Keratinocyte (primary cell): Measurements from ENCODE around the gene RAB11B. TPM values are rescaled to one million over a fixed set of nuclear protein-coding genes. Genes with fewer than 3 reads are reported as not detected.

Experiments used
- DNase-seq: peaks from one replicate; pipeline ENCODE4 v3.0.0-alpha.2; 2011; ENCODE audit warnings: low read depth, missing footprints, low spot score
- FAIRE-seq: peaks from 2 replicates; lab custom pipeline; 2011; peaks lifted over from hg19 to GRCh38; lab: Jason Lieb, UNC
- H2AFZ ChIP-seq: 2 replicates; pipeline ENCODE4 v1.6.0; 2012; ENCODE audit warnings: low read length, control low read depth, inconsistent platforms; ENCODE audit not compliant: control insufficient read depth
- H3K27ac ChIP-seq: 2 replicates; pipeline ENCODE4 v1.5.1; 2011; ENCODE audit warnings: low read length; ENCODE audit not compliant: control insufficient read depth, insufficient read depth
- H3K27me3 ChIP-seq: 3 replicates; pipeline ENCODE4 v1.6.0; 2011; ENCODE audit warnings: low read length; ENCODE audit not compliant: control insufficient read depth, insufficient read depth; ENCODE audit errors: extremely low read depth
- H3K36me3 ChIP-seq, 2 experiments: 2 replicates in 1 of 2; 3 replicates in 1 of 2; pipeline ENCODE4 v1.5.1; 2011; ENCODE audit warnings: low read length in 2 of 2, mild to moderate bottlenecking in 1 of 2; ENCODE audit not compliant: control insufficient read depth in 2 of 2, insufficient read depth in 2 of 2; ENCODE audit errors: extremely low read depth in 1 of 2
- H3K4me1 ChIP-seq: 3 replicates; pipeline ENCODE4 v1.5.1; 2011; ENCODE audit warnings: low read length; ENCODE audit not compliant: control insufficient read depth, insufficient read depth; ENCODE audit errors: extremely low read depth
- H3K4me2 ChIP-seq: 3 replicates; pipeline ENCODE4 v1.6.0; 2011; ENCODE audit warnings: low read depth, low read length; ENCODE audit not compliant: control insufficient read depth, insufficient read depth; ENCODE audit errors: extremely low read depth
- H3K4me3 ChIP-seq, 3 experiments: fragments of 200-600 bp in 1 of 3; sonication (generic) in 1 of 3; 2 replicates in 2 of 3; 3 replicates in 1 of 3; pipeline ENCODE4 v1.5.1; 2011 to 2016; ENCODE audit warnings: low read length in 3 of 3, mild to moderate bottlenecking in 3 of 3, control low read depth in 2 of 3, inconsistent platforms in 1 of 3, low read depth in 1 of 3, mixed read lengths in 1 of 3, mixed run types in 1 of 3, moderate library complexity in 1 of 3; ENCODE audit not compliant: control insufficient read depth in 2 of 3, insufficient read depth in 2 of 3; ENCODE audit errors: extremely low read depth in 1 of 3
- H3K79me2 ChIP-seq: 2 replicates; pipeline ENCODE4 v1.6.0; 2012; ENCODE audit warnings: low read length; ENCODE audit not compliant: control insufficient read depth, insufficient read depth
- H3K9ac ChIP-seq: 3 replicates; pipeline ENCODE4 v1.6.0; 2011; ENCODE audit warnings: low read length; ENCODE audit not compliant: control insufficient read depth, insufficient read depth; ENCODE audit errors: extremely low read depth
- H3K9me1 ChIP-seq: 3 replicates; pipeline ENCODE4 v1.6.0; 2011; ENCODE audit warnings: low read length; ENCODE audit not compliant: control insufficient read depth, insufficient read depth; ENCODE audit errors: extremely low read depth
- H3K9me3 ChIP-seq: 2 replicates; pipeline ENCODE4 v1.5.1; 2012; ENCODE audit warnings: low read depth, low read length; ENCODE audit not compliant: control insufficient read depth
- H4K20me1 ChIP-seq: 3 replicates; pipeline ENCODE4 v1.6.0; 2011; ENCODE audit warnings: low read length; ENCODE audit not compliant: control insufficient read depth, insufficient read depth; ENCODE audit errors: extremely low read depth
- EZH2 ChIP-seq: IDR thresholded peaks from one replicate; pipeline ENCODE4 v1.6.1; 2012; ENCODE audit warnings: inconsistent platforms, mild to moderate bottlenecking, low read length, moderate library complexity
- dilution Hi-C: fragments of 300-500 bp; cut with MboI; formaldehyde crosslinking; loops from one replicate; pipeline ENCODE4 v1.7.0; 2020; ENCODE audit warnings: low sequenced_read_pairs; ENCODE audit not compliant: extremely low pct_ligation_motif_present
- polyA plus RNA-seq, 5 experiments: library from polyadenylated mRNA; depleted of rRNA in 3 of 5; stranded (reverse) in 3 of 5; stranded (forward) in 1 of 5; unstranded in 1 of 5; fragments of >200 nt; gene quantifications; 1 replicate in 1 of 5; 2 replicates in 3 of 5; 3 replicates in 1 of 5; pipeline versions ENCODE4 v1.2.1 to v1.2.3, GENCODE V29; 2011 to 2012; ENCODE audit warnings: missing spikeins in 2 of 5, low read depth in 1 of 5, low replicate concordance in 1 of 5
- TF ChIP-seq, protein P1 (sequence below), 3 experiments: IDR thresholded peaks in 1 of 3; conservative IDR thresholded peaks in 1 of 3; optimal IDR thresholded peaks in 1 of 3; 2 replicates in 2 of 3; 3 replicates in 1 of 3; pipeline versions ENCODE3 to v1.5.1; 2011; ENCODE audit warnings: low read length in 3 of 3, mild to moderate bottlenecking in 3 of 3, moderate library complexity in 2 of 3, control low read depth in 1 of 3, inconsistent platforms in 1 of 3; ENCODE audit not compliant: insufficient read depth in 2 of 3; ENCODE audit errors: extremely low read depth in 1 of 3

RAB11B gene
- polyA plus RNA-seq, 1 donor (not counting 4 experiments of a cell fraction or from before 2014, with no cell fraction given): 14.3 TPM

DNA sequence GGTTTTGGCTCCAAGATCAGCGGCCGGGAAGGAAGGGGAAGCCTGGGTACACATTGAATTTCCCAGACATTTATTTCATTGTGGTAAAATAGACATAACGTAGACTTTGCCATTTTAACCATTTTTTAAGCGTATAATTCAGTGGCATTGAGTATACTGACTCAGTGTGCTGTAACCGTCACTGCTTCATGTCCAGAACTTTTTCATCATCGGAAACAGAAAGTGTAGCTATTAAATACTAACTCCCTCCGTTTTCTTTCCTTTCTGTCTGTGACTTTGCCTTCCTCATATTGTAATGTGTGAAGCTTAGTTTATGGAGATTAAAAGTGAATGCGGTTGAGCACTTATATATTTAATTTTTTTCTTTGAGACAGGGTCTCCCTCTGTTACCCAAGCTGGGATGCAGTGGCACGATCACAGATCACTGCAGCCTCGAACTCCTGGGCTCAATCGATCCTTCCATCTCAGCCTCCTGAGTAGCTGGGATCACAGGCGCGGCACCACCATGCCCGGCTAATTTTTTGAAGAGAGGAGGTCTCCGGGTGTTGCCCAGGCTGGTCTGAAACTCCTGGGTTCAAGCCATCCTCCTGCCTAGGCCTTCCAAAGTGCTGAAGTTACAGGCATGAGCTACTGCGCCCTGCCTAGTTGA, 56.0 kb downstream of the RAB11B start:
- Histone ChIP-seq H3K9ac (peak overlapping the region; percentile 97), H3K27me3 (no peaks in the 10 kb centered on the region), H3K27ac (peak overlapping the region; percentile 84), H3K9me3 (no peaks in the 10 kb centered on the region), H3K4me3 (peak overlapping the region; percentile 72 to 95 (median 90)), H3K9me1 (peaks cover 6% of the 10 kb centered on the region), H2AFZ (no peak overlapping the region), H3K36me3 (peaks cover 2 to 12% of the 10 kb centered on the region in 2 experiments), H3K4me2 (peak overlapping the region; percentile 87), H3K4me1 (peaks cover 17% of the 10 kb centered on the region), H3K79me2 (peaks cover 61% of the 10 kb centered on the region), H4K20me1 (peaks cover 26% of the 10 kb centered on the region)
- no peak for FAIRE-seq
- TF ChIP-seq, protein P1, sequence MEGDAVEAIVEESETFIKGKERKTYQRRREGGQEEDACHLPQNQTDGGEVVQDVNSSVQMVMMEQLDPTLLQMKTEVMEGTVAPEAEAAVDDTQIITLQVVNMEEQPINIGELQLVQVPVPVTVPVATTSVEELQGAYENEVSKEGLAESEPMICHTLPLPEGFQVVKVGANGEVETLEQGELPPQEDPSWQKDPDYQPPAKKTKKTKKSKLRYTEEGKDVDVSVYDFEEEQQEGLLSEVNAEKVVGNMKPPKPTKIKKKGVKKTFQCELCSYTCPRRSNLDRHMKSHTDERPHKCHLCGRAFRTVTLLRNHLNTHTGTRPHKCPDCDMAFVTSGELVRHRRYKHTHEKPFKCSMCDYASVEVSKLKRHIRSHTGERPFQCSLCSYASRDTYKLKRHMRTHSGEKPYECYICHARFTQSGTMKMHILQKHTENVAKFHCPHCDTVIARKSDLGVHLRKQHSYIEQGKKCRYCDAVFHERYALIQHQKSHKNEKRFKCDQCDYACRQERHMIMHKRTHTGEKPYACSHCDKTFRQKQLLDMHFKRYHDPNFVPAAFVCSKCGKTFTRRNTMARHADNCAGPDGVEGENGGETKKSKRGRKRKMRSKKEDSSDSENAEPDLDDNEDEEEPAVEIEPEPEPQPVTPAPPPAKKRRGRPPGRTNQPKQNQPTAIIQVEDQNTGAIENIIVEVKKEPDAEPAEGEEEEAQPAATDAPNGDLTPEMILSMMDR (optimal IDR thresholded peaks at IDR 0.05 in 1 of 3, IDR thresholded peaks at IDR 0.05 in 1 of 3, conservative IDR thresholded peaks at IDR 0.05 in 1 of 3; ENCODE audit: extremely low read depth in 1 of 3, insufficient read depth in 2 of 3, low read length in 3 of 3): no peak
- TF ChIP-seq EZH2: no peak
- dilution Hi-C loops: no loop called here
- no peak for DNase-seq

DNA sequence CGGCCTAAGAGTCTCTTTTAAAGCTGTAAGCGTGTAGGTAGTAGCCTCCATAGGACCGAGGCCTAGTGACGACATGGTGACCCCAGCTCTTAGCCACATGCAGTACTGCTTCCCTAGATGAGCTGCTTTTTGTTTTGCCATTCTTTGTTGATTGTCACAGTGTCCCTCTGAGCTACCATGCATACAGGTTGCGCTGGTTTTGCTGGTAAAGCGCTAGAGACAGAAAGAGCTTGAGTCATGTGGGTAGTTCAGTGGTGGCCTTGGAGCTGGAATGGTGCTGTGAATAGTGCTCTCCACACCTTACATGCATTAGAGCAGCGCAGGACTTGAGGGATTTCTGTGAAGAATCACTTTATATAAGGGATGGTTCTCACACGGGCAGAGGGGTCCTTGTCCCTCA, 59.7 kb downstream of the RAB11B start:
- no peak for TF ChIP-seq EZH2
- TF ChIP-seq, protein P1 (optimal IDR thresholded peaks at IDR 0.05 in 1 of 3, IDR thresholded peaks at IDR 0.05 in 1 of 3, conservative IDR thresholded peaks at IDR 0.05 in 1 of 3; ENCODE audit: extremely low read depth in 1 of 3, insufficient read depth in 2 of 3, low read length in 3 of 3): no peak
- no peaks in the 10 kb centered on the region for H3K27me3 ChIP-seq

More for the DNA sequence above, 59.7 kb downstream of the RAB11B start:
- Histone ChIP-seq H3K4me2 (no peak overlapping the region), H3K4me3 (no peak overlapping the region), H3K9ac (no peak overlapping the region), H3K9me1 (peaks cover 18% of the 10 kb centered on the region), H3K79me2 (peaks cover 93% of the 10 kb centered on the region), H4K20me1 (peaks cover 58% of the 10 kb centered on the region), H3K36me3 (peaks cover 4 to 30% of the 10 kb centered on the region in 2 experiments), H3K4me1 (peaks cover 31% of the 10 kb centered on the region), H2AFZ (no peak overlapping the region), H3K27ac (no peak overlapping the region), H3K9me3 (no peaks in the 10 kb centered on the region)
- DNase-seq (no peak), FAIRE-seq (no peak)
- dilution Hi-C loops: no loop called here
